NB4 (cell line): ENCODE measurements around the gene PCNX3.

Experiments used
- CTCF ChIP-seq: IDR thresholded peaks from one replicate; pipeline ENCODE4 v1.5.1; 2012; ENCODE audit warnings: low read depth, low read length
- MYC ChIP-seq: IDR thresholded peaks from 2 replicates; pipeline ENCODE4 v1.6.1; 2011; ENCODE audit warnings: low read depth, low read length
- POLR2A ChIP-seq: IDR thresholded peaks from 2 replicates; pipeline ENCODE4 v1.6.1; 2011; ENCODE audit warnings: mild to moderate bottlenecking; ENCODE audit not compliant: insufficient read length; ENCODE audit errors: extremely low read depth
- TF ChIP-seq, protein P1 (sequence below): IDR thresholded peaks from 2 replicates; pipeline ENCODE4 v1.6.1; 2011; ENCODE audit warnings: low read depth, low read length

- TF ChIP-seq, protein P1, sequence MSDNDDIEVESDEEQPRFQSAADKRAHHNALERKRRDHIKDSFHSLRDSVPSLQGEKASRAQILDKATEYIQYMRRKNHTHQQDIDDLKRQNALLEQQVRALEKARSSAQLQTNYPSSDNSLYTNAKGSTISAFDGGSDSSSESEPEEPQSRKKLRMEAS, result no peak
- no peak for TF ChIP-seq CTCF
- no peak for TF ChIP-seq POLR2A
- no peak for TF ChIP-seq MYC
These were observed 18.5 kb downstream of the PCNX3 start for GRCh38 chr11:65634109-65634436.
